HepG2 (cell line): ENCODE results near the gene LAMC1. TPM values are rescaled to one million over a fixed set of nuclear protein-coding genes. Genes with fewer than 3 reads are reported as not detected.

ENCODE experiments used
- CBX1 ChIP-seq: IDR thresholded peaks from one replicate; pipeline ENCODE4 v1.6.1; 2016; ENCODE audit warnings: antibody characterized with exemption, low read depth
- EEA1 ChIP-seq: sonication (generic); formaldehyde crosslinking; IDR thresholded peaks from 2 replicates; pipeline ENCODE4 v1.5.1; 2020; ENCODE audit warnings: mild to moderate bottlenecking, missing genetic modification reagents, borderline replicate concordance
- EHMT2 ChIP-seq: fragments of 200-600 bp; sonication (generic); IDR thresholded peaks from 2 replicates; pipeline ENCODE4 v1.7.0; 2017; ENCODE audit warnings: antibody characterized with exemption, low read depth, low read length, borderline replicate concordance
- GABPA ChIP-seq, 2 experiments: IDR thresholded peaks; 2 replicates each; pipeline ENCODE4 v1.6.1; 2011 to 2016; ENCODE audit warnings: low read depth in 2 of 2, low read length in 1 of 2, missing biosample characterization in 1 of 2, missing genetic modification characterization in 1 of 2
- HNRNPK ChIP-seq: fragments of 200-400 bp; formaldehyde crosslinking; IDR thresholded peaks from 2 replicates; pipeline ENCODE4 v1.6.1; 2018; ENCODE audit warnings: low read length, low read depth, moderate library complexity, mild to moderate bottlenecking; ENCODE audit not compliant: poor library complexity, severe bottlenecking
- ISL2 ChIP-seq: sonication (generic); formaldehyde crosslinking; IDR thresholded peaks from 2 replicates; pipeline ENCODE4 v1.5.0; 2020; ENCODE audit warnings: missing genetic modification reagents
- JDP2 ChIP-seq: sonication (generic); formaldehyde crosslinking; IDR thresholded peaks from 2 replicates; pipeline ENCODE4 v1.8.1; 2022; ENCODE audit warnings: missing genetic modification reagents, borderline replicate concordance
- JUND ChIP-seq: sonication (generic); formaldehyde crosslinking; IDR thresholded peaks from 2 replicates; pipeline ENCODE4 v1.8.0; 2022; ENCODE audit warnings: mild to moderate bottlenecking, missing genetic modification reagents
- MBD4 ChIP-seq: IDR thresholded peaks from 2 replicates; pipeline ENCODE4 v1.6.1; 2012; ENCODE audit warnings: low read length, inconsistent platforms, borderline replicate concordance
- MEIS2 ChIP-seq: sonication (generic); formaldehyde crosslinking; IDR thresholded peaks from 2 replicates; pipeline ENCODE4 v1.9.0; 2021; ENCODE audit warnings: mild to moderate bottlenecking, missing genetic modification reagents
- MTF2 ChIP-seq: sonication (generic); formaldehyde crosslinking; IDR thresholded peaks from 2 replicates; pipeline ENCODE4 v1.5.0; 2020; ENCODE audit warnings: missing genetic modification reagents, borderline replicate concordance
- PAF1 ChIP-seq: IDR thresholded peaks from 2 replicates; pipeline ENCODE4 v1.6.1; 2016; ENCODE audit warnings: missing genetic modification reagents, missing compliant biosample characterization
- PCBP1 ChIP-seq: fragments of 200-400 bp; formaldehyde crosslinking; IDR thresholded peaks from 2 replicates; pipeline ENCODE4 v1.6.1; 2017; ENCODE audit warnings: mild to moderate bottlenecking, low read depth, low read length, borderline replicate concordance
- REPIN1 ChIP-seq: sonication (generic); formaldehyde crosslinking; IDR thresholded peaks from 2 replicates; pipeline ENCODE4 v1.8.0; 2022; ENCODE audit warnings: missing genetic modification reagents, low read depth, mild to moderate bottlenecking, borderline replicate concordance
- RXRB ChIP-seq: IDR thresholded peaks from 2 replicates; pipeline ENCODE4 v1.6.1; 2016; ENCODE audit warnings: borderline replicate concordance, missing genetic modification reagents, missing compliant biosample characterization
- SIX4 ChIP-seq: sonication (generic); formaldehyde crosslinking; IDR thresholded peaks from 2 replicates; pipeline ENCODE4 v1.4.0; 2020; ENCODE audit warnings: missing genetic modification reagents
- ZBTB3 ChIP-seq: sonication (generic); formaldehyde crosslinking; IDR thresholded peaks from 2 replicates; pipeline ENCODE4 v1.4.0; 2020; ENCODE audit warnings: low read depth, mild to moderate bottlenecking, moderate library complexity, missing genetic modification reagents, borderline replicate concordance
- ZKSCAN1 ChIP-seq: fragments of 150-350 bp; IDR thresholded peaks from 2 replicates; pipeline ENCODE4 v1.6.1; 2014; ENCODE audit warnings: low read length
- ZNF256 ChIP-seq: sonication (generic); formaldehyde crosslinking; conservative IDR thresholded peaks from 2 replicates; pipeline ENCODE4 v1.4.0; 2020; ENCODE audit warnings: missing genetic modification reagents
- ZNF367 ChIP-seq: sonication (generic); formaldehyde crosslinking; IDR thresholded peaks from 2 replicates; pipeline ENCODE4 v1.4.0; 2020; ENCODE audit warnings: missing genetic modification reagents, borderline replicate concordance
- ZNF460 ChIP-seq: sonication (generic); formaldehyde crosslinking; IDR thresholded peaks from 2 replicates; pipeline ENCODE4 v1.5.1; 2020; ENCODE audit warnings: missing genetic modification reagents, mild to moderate bottlenecking, borderline replicate concordance
- ZNF510 ChIP-seq: sonication (generic); formaldehyde crosslinking; IDR thresholded peaks from 2 replicates; pipeline ENCODE4 v1.4.0; 2020; ENCODE audit warnings: low read depth, mild to moderate bottlenecking, missing genetic modification reagents
- ZNF552 ChIP-seq: sonication (generic); formaldehyde crosslinking; IDR thresholded peaks from 2 replicates; pipeline ENCODE4 v1.9.0; 2022; ENCODE audit warnings: missing genetic modification reagents, mild to moderate bottlenecking, borderline replicate concordance
- ZSCAN22 ChIP-seq: sonication (generic); formaldehyde crosslinking; IDR thresholded peaks from 2 replicates; pipeline ENCODE4 v1.4.0; 2020; ENCODE audit warnings: mild to moderate bottlenecking, missing genetic modification reagents
- polyA plus RNA-seq, 8 experiments: library from polyadenylated mRNA; depleted of rRNA in 3 of 8; stranded (reverse) in 7 of 8; unstranded in 1 of 8; fragments of >200 nt; fragmentation: Illumina TruSeq in 4 of 8; extraction: Trizol in 4 of 8; gene quantifications; 2 replicates each; pipeline versions ENCODE4 v1.2.1 to v1.2.3, GENCODE V29; 2011 to 2016; ENCODE audit warnings: low read depth in 4 of 8, missing spikeins in 1 of 8, mixed read lengths in 1 of 8; ENCODE audit not compliant: insufficient read depth in 1 of 8
- total RNA-seq, 5 experiments: library from RNA; depleted of rRNA; stranded (reverse); fragments of >200 nt; fragmentation: Illumina TruSeq; extraction: Trizol; gene quantifications; 2 replicates each; pipeline ENCODE4 v1.2.3, GENCODE V29; 2016; ENCODE audit warnings: low read depth in 1 of 5
- TF ChIP-seq, protein P1 (sequence below): sonication (generic); formaldehyde crosslinking; IDR thresholded peaks from 2 replicates; pipeline ENCODE4 v1.4.0; 2020; ENCODE audit warnings: missing genetic modification reagents
- TF ChIP-seq, protein P2 (sequence below): sonication (generic); formaldehyde crosslinking; IDR thresholded peaks from 2 replicates; pipeline ENCODE4 v1.4.0; 2020; ENCODE audit warnings: missing genetic modification reagents
- TF ChIP-seq, protein P3 (sequence below): sonication (generic); formaldehyde crosslinking; IDR thresholded peaks from 2 replicates; pipeline ENCODE4 v1.5.0; 2020; ENCODE audit warnings: mild to moderate bottlenecking, missing genetic modification reagents, moderate library complexity

Gene LAMC1
- total and polyA plus RNA-seq, 2 of the 13 experiments (the other 11 are each of a cell fraction or from before 2014, with no cell fraction given), result 58.5 to 137 TPM

DNA sequence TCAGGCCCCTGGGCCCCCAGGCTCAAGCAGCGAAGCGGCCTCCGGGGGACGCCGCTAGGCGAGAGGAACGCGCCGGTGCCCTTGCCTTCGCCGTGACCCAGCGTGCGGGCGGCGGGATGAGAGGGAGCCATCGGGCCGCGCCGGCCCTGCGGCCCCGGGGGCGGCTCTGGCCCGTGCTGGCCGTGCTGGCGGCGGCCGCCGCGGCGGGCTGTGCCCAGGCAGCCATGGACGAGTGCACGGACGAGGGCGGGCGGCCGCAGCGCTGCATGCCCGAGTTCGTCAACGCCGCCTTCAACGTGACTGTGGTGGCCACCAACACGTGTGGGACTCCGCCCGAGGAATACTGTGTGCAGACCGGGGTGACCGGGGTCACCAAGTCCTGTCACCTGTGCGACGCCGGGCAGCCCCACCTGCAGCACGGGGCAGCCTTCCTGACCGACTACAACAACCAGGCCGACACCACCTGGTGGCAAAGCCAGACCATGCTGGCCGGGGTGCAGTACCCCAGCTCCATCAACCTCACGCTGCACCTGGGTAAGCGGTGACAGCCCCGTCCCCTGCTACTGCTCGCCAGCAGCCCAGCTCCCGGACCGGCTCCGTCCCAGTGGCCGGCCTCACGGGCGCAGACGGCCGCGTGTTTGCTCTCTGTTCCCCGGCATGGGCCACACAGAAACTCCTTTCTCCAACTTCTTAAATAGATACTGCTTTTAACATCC lies 539 bp downstream of the LAMC1 start (continued):
- TF ChIP-seq HNRNPK, result no peak
- no peak for TF ChIP-seq ZNF510 (CRISPR knock-in tag)
- peak; percentile 42; the same call in 1 of the 2 replicates for TF ChIP-seq RXRB (CRISPR knock-in tag)
- no peak for TF ChIP-seq PCBP1
- TF ChIP-seq ZKSCAN1, result no peak; the same call in 1 of the 2 replicates
- peak; percentile 79; the same call in 1 of the 2 replicates for TF ChIP-seq ZNF367 (CRISPR knock-in tag)
- TF ChIP-seq ZNF256 (CRISPR knock-in tag), result peak; percentile 71; the same call in 1 of the 2 replicates
- TF ChIP-seq PAF1 (CRISPR knock-in tag), result no peak
- TF ChIP-seq MBD4, result no peak
- TF ChIP-seq, protein P1, sequence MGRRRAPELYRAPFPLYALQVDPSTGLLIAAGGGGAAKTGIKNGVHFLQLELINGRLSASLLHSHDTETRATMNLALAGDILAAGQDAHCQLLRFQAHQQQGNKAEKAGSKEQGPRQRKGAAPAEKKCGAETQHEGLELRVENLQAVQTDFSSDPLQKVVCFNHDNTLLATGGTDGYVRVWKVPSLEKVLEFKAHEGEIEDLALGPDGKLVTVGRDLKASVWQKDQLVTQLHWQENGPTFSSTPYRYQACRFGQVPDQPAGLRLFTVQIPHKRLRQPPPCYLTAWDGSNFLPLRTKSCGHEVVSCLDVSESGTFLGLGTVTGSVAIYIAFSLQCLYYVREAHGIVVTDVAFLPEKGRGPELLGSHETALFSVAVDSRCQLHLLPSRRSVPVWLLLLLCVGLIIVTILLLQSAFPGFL, result no peak
- TF ChIP-seq JUND (CRISPR knock-in tag), result no peak
- TF ChIP-seq ZNF552 (CRISPR knock-in tag), result no peak
- 0 out of 2 replicates have a peak, but pooled peaks have one; percentile 24 for TF ChIP-seq EEA1
- TF ChIP-seq GABPA (IDR thresholded peaks at IDR 0.05; ENCODE audit: low read depth, low read length), result no peak
- no peak for TF ChIP-seq GABPA (CRISPR knock-in tag; IDR thresholded peaks at IDR 0.05; ENCODE audit: low read depth)
- no peak for TF ChIP-seq CBX1
- TF ChIP-seq SIX4 (CRISPR knock-in tag), result peak; percentile 55; the same call in 1 of the 2 replicates
- TF ChIP-seq JDP2, result no peak
- TF ChIP-seq ISL2 (CRISPR knock-in tag), result peak; percentile 54; the same call in 1 of the 2 replicates
- no peak for TF ChIP-seq MEIS2 (CRISPR knock-in tag)
- TF ChIP-seq, protein P2, sequence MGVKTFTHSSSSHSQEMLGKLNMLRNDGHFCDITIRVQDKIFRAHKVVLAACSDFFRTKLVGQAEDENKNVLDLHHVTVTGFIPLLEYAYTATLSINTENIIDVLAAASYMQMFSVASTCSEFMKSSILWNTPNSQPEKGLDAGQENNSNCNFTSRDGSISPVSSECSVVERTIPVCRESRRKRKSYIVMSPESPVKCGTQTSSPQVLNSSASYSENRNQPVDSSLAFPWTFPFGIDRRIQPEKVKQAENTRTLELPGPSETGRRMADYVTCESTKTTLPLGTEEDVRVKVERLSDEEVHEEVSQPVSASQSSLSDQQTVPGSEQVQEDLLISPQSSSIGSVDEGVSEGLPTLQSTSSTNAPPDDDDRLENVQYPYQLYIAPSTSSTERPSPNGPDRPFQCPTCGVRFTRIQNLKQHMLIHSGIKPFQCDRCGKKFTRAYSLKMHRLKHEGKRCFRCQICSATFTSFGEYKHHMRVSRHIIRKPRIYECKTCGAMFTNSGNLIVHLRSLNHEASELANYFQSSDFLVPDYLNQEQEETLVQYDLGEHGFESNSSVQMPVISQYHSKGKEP (CRISPR knock-in tag), result no peak
- TF ChIP-seq ZBTB3 (CRISPR knock-in tag), result no peak
- no peak for TF ChIP-seq EHMT2
- no peak for TF ChIP-seq MTF2
- TF ChIP-seq, protein P3, sequence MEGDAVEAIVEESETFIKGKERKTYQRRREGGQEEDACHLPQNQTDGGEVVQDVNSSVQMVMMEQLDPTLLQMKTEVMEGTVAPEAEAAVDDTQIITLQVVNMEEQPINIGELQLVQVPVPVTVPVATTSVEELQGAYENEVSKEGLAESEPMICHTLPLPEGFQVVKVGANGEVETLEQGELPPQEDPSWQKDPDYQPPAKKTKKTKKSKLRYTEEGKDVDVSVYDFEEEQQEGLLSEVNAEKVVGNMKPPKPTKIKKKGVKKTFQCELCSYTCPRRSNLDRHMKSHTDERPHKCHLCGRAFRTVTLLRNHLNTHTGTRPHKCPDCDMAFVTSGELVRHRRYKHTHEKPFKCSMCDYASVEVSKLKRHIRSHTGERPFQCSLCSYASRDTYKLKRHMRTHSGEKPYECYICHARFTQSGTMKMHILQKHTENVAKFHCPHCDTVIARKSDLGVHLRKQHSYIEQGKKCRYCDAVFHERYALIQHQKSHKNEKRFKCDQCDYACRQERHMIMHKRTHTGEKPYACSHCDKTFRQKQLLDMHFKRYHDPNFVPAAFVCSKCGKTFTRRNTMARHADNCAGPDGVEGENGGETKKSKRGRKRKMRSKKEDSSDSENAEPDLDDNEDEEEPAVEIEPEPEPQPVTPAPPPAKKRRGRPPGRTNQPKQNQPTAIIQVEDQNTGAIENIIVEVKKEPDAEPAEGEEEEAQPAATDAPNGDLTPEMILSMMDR (CRISPR knock-in tag), result peak; percentile 83
- no peak; the same call in 1 of the 2 replicates for TF ChIP-seq ZNF460 (CRISPR knock-in tag)
- TF ChIP-seq ZSCAN22 (CRISPR knock-in tag), result no peak
- peak; percentile 46 for TF ChIP-seq REPIN1 (CRISPR knock-in tag)
